IgD-negative memory B cell (primary cell): ENCODE measurements around the gene LRRTM3. TPM values are rescaled to one million over a fixed set of nuclear protein-coding genes. Genes with fewer than 3 reads are reported as not detected.

Source experiments
- H3K27ac Mint-ChIP-seq, 3 donors: one replicate each; pipeline ENCODE4 v1.8.0; 2020 to 2022; ENCODE audit warnings: mild to moderate bottlenecking in 3 of 3, mixed read lengths in 3 of 3, moderate library complexity in 1 of 3
- H3K27me3 Mint-ChIP-seq: one replicate; pipeline ENCODE4 v1.8.0; 2021; ENCODE audit warnings: mixed read lengths
- H3K36me3 Mint-ChIP-seq: one replicate; pipeline ENCODE4 v1.8.0; 2020; ENCODE audit warnings: mild to moderate bottlenecking, mixed read lengths
- H3K4me1 Mint-ChIP-seq, 3 donors: one replicate each; pipeline ENCODE4 v1.8.0; 2020 to 2022; ENCODE audit warnings: mixed read lengths in 3 of 3, mild to moderate bottlenecking in 1 of 3
- H3K4me3 Mint-ChIP-seq, 4 donors: one replicate each; pipeline ENCODE4 v1.8.0; 2020 to 2022; ENCODE audit warnings: mild to moderate bottlenecking in 4 of 4, mixed read lengths in 4 of 4, moderate library complexity in 3 of 4
- H3K9me3 Mint-ChIP-seq, 3 donors: one replicate each; pipeline ENCODE4 v1.8.0; 2020 to 2021; ENCODE audit warnings: mixed read lengths in 3 of 3, mild to moderate bottlenecking in 1 of 3
- polyA plus RNA-seq: library from polyadenylated mRNA; unstranded; fragments of 300-500 nt; fragmentation: Illumina TruSeq; gene quantifications from one replicate; pipeline ENCODE4 v1.2.3, GENCODE V29; 2021

The LRRTM3 gene
- not detected for polyA plus RNA-seq

DNA sequence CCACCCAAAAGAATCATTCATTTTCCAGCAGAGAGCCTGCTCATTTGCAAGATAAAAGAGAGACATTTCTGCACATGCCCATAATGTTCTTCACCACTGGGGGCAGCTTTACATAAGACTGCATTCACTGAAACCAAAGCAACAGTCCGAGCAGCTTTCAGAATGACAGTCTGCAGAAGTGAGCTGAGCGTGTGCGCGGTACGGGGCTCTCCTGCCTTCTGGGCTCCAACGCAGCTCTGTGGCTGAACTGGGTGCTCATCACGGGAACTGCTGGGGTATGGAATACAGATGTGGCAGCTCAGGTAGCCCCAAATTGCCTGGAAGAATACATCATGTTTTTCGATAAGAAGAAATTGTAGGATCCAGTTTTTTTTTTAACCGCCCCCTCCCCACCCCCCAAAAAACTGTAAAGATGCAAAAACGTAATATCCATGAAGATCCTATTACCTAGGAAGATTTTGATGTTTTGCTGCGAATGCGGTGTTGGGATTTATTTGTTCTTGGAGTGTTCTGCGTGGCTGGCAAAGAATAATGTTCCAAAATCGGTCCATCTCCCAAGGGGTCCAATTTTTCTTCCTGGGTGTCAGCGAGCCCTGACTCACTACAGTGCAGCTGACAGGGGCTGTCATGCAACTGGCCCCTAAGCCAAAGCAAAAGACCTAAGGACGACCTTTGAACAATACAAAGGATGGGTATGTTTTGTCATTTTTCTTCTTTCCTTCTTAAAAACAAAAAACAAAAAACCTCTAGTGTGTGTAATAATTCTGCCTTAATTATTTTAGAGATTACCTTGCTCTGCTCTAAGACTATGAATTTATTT is at the start of gene LRRTM3:
TSS of gene LRRTM3 (plus strand) at position 141 of the 820 bp plus-strand sequence.
- Mint-ChIP-seq H3K27me3 (peaks cover 7% of the 10 kb centered on the region), H3K36me3 (no peaks in the 10 kb centered on the region), H3K9me3 (peaks cover 0 to 2% (median 0%) of the 10 kb centered on the region in 3 donors), H3K4me3 (peak within 1 kb of the TSS in 2 of 4 donors; percentile 18 to 57), H3K27ac (no peak within 1 kb of the TSS), H3K4me1 (no peaks in the 10 kb centered on the region)

- Mint-ChIP-seq H3K27me3 (no peaks in the 10 kb centered on the region), H3K4me1 (no peaks in the 10 kb centered on the region), H3K36me3 (no peaks in the 10 kb centered on the region), H3K9me3 (no peaks in the 10 kb centered on the region), H3K4me3 (no peak overlapping the region), H3K27ac (no peak overlapping the region)
Measured at GRCh38 chr10:66877361-66877760, 48.5 kb upstream of the LRRTM3 start.

GRCh38 chr10:66880292-66880691 is 45.5 kb upstream of the LRRTM3 start:
- H3K4me3 Mint-ChIP-seq: no peak overlapping the region
- H3K27me3 Mint-ChIP-seq: no peaks in the 10 kb centered on the region
- peaks cover 1% of the 10 kb centered on the region for H3K36me3 Mint-ChIP-seq
- no peak overlapping the region for H3K27ac Mint-ChIP-seq
- peaks cover 0 to 2% (median 0%) of the 10 kb centered on the region in 3 donors for H3K9me3 Mint-ChIP-seq
- no peaks in the 10 kb centered on the region for H3K4me1 Mint-ChIP-seq

GRCh38 chr10:66880826-66881225 is 45.0 kb upstream of the LRRTM3 start:
- peaks cover 0 to 2% (median under 1%) of the 10 kb centered on the region in 3 donors for H3K9me3 Mint-ChIP-seq

GRCh38 chr10:66881814-66882213 is 44.0 kb upstream of the LRRTM3 start:
- Mint-ChIP-seq H3K9me3 (peaks cover 1 to 3% (median 2%) of the 10 kb centered on the region in 3 donors), H3K4me1 (no peaks in the 10 kb centered on the region), H3K4me3 (no peak overlapping the region), H3K27me3 (no peaks in the 10 kb centered on the region), H3K27ac (peak overlapping the region in 1 of 3 donors; percentile 8), H3K36me3 (peaks cover 1% of the 10 kb centered on the region)

More at GRCh38 chr10:66880826-66881225, 45.0 kb upstream of the LRRTM3 start:
- no peaks in the 10 kb centered on the region for H3K4me1 Mint-ChIP-seq
- no peak overlapping the region for H3K27ac Mint-ChIP-seq
- peaks cover 1% of the 10 kb centered on the region for H3K36me3 Mint-ChIP-seq
- H3K27me3 Mint-ChIP-seq: no peaks in the 10 kb centered on the region
- H3K4me3 Mint-ChIP-seq: no peak overlapping the region

GRCh38 chr10:66882271-66882670 is 43.6 kb upstream of the LRRTM3 start:
- H3K27ac Mint-ChIP-seq: no peak overlapping the region
- no peaks in the 10 kb centered on the region for H3K4me1 Mint-ChIP-seq
- peaks cover 1% of the 10 kb centered on the region for H3K36me3 Mint-ChIP-seq
- no peak overlapping the region for H3K4me3 Mint-ChIP-seq
- H3K9me3 Mint-ChIP-seq: peaks cover 1 to 3% (median 2%) of the 10 kb centered on the region in 3 donors
- H3K27me3 Mint-ChIP-seq: no peaks in the 10 kb centered on the region

DNA sequence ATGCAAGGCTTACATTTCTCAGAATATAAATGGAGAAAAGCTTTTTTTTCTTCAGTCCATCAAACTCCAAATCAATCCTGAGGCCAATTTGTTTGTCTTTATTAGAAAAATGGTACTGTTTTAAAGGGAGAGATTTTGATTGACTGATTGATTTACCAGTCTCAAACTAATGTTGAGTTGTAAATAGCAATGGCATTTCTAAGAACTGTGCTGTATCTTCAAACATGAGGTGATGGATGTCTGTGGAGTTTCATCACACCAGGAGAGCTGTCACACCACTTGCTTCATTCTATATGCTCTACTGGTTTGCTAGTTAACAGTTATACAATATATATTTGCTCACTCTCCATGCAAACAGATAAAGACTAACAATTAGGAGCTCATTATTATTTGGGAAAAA is 39.0 kb upstream of the LRRTM3 start:
- H3K9me3 Mint-ChIP-seq: peaks cover 3 to 6% (median 3%) of the 10 kb centered on the region in 3 donors
- no peak overlapping the region for H3K27ac Mint-ChIP-seq
- peaks cover 1% of the 10 kb centered on the region for H3K36me3 Mint-ChIP-seq
- no peaks in the 10 kb centered on the region for H3K27me3 Mint-ChIP-seq
- H3K4me1 Mint-ChIP-seq: no peaks in the 10 kb centered on the region
- H3K4me3 Mint-ChIP-seq: no peak overlapping the region

DNA sequence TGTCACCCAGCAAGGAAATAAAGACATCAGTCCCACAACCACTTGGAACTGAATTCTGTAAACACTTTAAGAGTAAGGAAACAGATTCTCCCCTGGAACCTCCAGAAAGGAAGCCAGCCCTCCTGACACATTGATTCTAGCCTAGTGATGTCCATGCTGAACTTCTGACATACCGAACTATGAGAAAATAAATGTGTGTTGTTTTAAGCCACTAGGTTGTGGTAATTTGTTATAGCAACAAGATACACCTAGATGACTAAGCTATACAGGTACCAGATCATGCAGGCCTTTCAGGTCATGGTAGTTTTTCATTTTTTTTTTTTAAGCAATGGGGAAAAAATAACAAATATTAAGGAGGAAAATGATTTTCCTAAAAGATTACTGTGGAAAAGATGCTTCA is 37.6 kb upstream of the LRRTM3 start:
- H3K4me3 Mint-ChIP-seq: no peak overlapping the region
- no peaks in the 10 kb centered on the region for H3K4me1 Mint-ChIP-seq
- H3K36me3 Mint-ChIP-seq: peaks cover 1% of the 10 kb centered on the region
- H3K27ac Mint-ChIP-seq: no peak overlapping the region
- peaks cover 2 to 6% (median 3%) of the 10 kb centered on the region in 3 donors for H3K9me3 Mint-ChIP-seq
- no peaks in the 10 kb centered on the region for H3K27me3 Mint-ChIP-seq

- H3K36me3 Mint-ChIP-seq: no peaks in the 10 kb centered on the region
- no peaks in the 10 kb centered on the region for H3K4me1 Mint-ChIP-seq
- peaks cover 2 to 5% (median 4%) of the 10 kb centered on the region in 3 donors for H3K9me3 Mint-ChIP-seq
- no peaks in the 10 kb centered on the region for H3K27me3 Mint-ChIP-seq
- no peak overlapping the region for H3K4me3 Mint-ChIP-seq
- no peak overlapping the region for H3K27ac Mint-ChIP-seq
Measured at GRCh38 chr10:66892871-66893270, 33.0 kb upstream of the LRRTM3 start.

DNA sequence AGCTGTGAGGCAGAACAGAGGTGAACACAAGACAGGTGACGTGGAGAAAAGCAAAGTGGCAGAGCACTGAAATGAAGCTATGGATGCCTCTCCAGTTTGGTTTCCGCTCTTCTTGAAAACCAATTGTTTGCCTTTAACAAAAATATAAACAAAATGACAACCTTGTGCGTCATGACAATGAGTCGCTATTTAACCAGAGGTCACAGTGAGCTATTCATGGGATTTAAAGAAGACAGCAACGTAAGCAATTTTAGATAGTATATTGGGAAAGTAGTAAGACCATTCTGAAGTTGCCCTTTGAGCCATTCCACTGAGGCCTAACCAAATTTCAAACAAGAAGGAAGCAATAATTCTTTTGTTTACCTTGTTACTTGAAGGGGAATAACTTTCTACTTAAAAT is 15.2 kb upstream of the LRRTM3 start:
- no peaks in the 10 kb centered on the region for H3K36me3 Mint-ChIP-seq
- H3K9me3 Mint-ChIP-seq: peaks cover 0 to 4% (median 3%) of the 10 kb centered on the region in 3 donors
- H3K27me3 Mint-ChIP-seq: no peaks in the 10 kb centered on the region
- H3K4me3 Mint-ChIP-seq: no peak overlapping the region
- H3K4me1 Mint-ChIP-seq: no peaks in the 10 kb centered on the region
- no peak overlapping the region for H3K27ac Mint-ChIP-seq

- H3K27ac Mint-ChIP-seq: no peak overlapping the region
- no peaks in the 10 kb centered on the region for H3K27me3 Mint-ChIP-seq
- no peak overlapping the region for H3K4me3 Mint-ChIP-seq
Measured at GRCh38 chr10:66916030-66916429, 9.8 kb upstream of the LRRTM3 start.

GRCh38 chr10:66917104-66917503 is 8.7 kb upstream of the LRRTM3 start:
- H3K9me3 Mint-ChIP-seq: peaks cover 0 to 5% (median 0%) of the 10 kb centered on the region in 3 donors
- H3K4me1 Mint-ChIP-seq: no peaks in the 10 kb centered on the region
- peaks cover 1% of the 10 kb centered on the region for H3K36me3 Mint-ChIP-seq
- no peak overlapping the region for H3K27ac Mint-ChIP-seq
- H3K4me3 Mint-ChIP-seq: no peak overlapping the region
- H3K27me3 Mint-ChIP-seq: no peaks in the 10 kb centered on the region

More at GRCh38 chr10:66916030-66916429, 9.8 kb upstream of the LRRTM3 start:
- Mint-ChIP-seq H3K36me3 (peaks cover 1% of the 10 kb centered on the region), H3K4me1 (no peaks in the 10 kb centered on the region), H3K9me3 (peaks cover 0 to 3% (median 0%) of the 10 kb centered on the region in 3 donors)

DNA sequence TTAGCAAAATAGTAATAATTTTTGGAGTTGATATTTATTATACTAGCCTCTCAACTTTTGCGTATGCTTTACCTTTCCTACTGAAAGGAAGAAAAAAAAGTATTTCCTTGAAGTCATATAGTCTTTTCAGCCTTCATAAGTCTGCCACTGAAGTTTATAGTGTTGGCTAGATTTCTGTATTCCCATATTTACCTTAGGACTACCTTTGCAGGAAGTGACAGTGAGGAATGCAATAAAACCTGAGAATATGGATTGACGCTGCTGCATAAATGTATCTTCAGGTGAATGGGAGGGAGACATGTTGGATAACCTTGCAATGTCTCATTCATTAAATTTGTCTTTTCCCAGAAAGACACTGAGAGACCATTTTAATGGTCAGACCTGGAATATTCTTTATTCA is 6.6 kb upstream of the LRRTM3 start:
- peaks cover 0 to 2% (median 0%) of the 10 kb centered on the region in 3 donors for H3K9me3 Mint-ChIP-seq
- peaks cover 1% of the 10 kb centered on the region for H3K36me3 Mint-ChIP-seq
- H3K27me3 Mint-ChIP-seq: no peaks in the 10 kb centered on the region
- no peaks in the 10 kb centered on the region for H3K4me1 Mint-ChIP-seq
- H3K27ac Mint-ChIP-seq: no peak overlapping the region
- H3K4me3 Mint-ChIP-seq: no peak overlapping the region

DNA sequence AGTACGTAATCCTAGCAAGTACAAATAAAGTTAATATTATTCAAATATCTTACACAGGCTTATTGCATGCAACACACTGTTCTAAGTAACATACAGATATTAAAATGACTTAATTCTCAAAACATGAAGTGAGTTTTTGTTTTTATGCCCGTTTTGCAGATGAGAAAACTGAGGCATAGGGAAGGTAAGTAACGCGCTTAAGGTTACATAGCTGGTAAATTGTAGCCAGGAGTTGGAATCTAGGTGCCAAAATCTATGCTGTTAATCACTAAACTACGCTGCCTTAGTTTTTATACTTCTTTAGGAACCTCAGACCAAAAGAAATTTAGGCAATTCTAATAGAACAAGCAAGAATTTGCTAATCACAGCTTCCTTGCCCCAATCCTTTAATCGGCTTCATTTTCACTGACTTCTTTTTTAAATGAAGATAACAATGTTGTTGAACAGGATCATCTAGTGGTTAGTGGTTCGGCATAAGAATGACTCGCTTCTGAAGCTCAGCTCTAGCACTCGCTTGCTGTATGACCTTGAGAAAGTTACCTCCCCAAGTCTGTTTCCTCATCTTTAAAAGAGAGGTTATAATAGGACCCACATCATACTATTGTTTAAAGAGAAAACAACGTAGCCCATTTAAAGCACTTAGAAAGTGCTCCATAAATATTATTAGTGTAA is 1.0 kb upstream of the LRRTM3 start:
- Mint-ChIP-seq H3K4me3 (no peak overlapping the region), H3K27me3 (peaks cover 7% of the 10 kb centered on the region), H3K9me3 (peaks cover 0 to 2% (median 0%) of the 10 kb centered on the region in 3 donors), H3K4me1 (no peaks in the 10 kb centered on the region), H3K27ac (no peak overlapping the region), H3K36me3 (no peaks in the 10 kb centered on the region)

DNA sequence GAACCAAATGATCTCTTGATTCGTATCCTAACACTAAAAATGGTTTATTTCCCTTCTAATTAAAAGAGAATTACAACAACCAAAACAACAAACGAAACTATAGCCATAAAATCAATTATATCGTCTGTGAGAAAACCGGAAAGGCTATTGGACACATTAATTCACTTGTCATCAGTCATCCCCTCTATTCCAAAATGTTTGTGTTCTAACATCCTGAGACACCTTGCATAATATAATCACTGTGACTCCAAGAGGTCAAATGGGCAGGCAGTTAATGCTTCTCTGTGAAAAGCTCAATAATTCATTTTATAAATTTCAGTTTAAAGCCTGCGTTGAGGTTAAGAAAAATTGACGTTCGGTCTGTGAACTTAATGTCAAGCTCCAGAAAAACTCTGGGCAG is 463 bp upstream of the LRRTM3 start:
- Mint-ChIP-seq H3K27ac (no peak overlapping the region), H3K36me3 (no peaks in the 10 kb centered on the region), H3K9me3 (peaks cover 0 to 2% (median 0%) of the 10 kb centered on the region in 3 donors), H3K4me3 (no peak overlapping the region), H3K27me3 (peaks cover 7% of the 10 kb centered on the region), H3K4me1 (no peaks in the 10 kb centered on the region)
